Natural killer cell (primary cell): ENCODE data around the gene MCRS1. TPM values are rescaled to one million over a fixed set of nuclear protein-coding genes. Genes with fewer than 3 reads are reported as not detected.

ENCODE experiments used
- ATAC-seq, 3 donors: fragments of 150-1000 bp in 2 of 3; fragments of 200-7000 bp in 1 of 3; cut with Tn5 transposase; 1 replicate in 1 of 3; 2 replicates in 2 of 3; pipeline ENCODE4 v1.10.0; 2021; ENCODE audit warnings: mild to moderate bottlenecking in 2 of 3, moderate library complexity in 2 of 3
- DNase-seq, 2 donors: peaks; one replicate each; pipeline versions ENCODE4 v3.0.0 to v3.0.0-alpha.2; 2013 to 2021; ENCODE audit warnings: mixed read lengths in 1 of 2
- H3K27ac ChIP-seq: one replicate; pipeline ENCODE4 v1.5.1; 2013; ENCODE audit warnings: mild to moderate bottlenecking, low read length
- H3K27me3 ChIP-seq: one replicate; pipeline ENCODE4 v1.6.1; 2013; ENCODE audit warnings: low read length; ENCODE audit not compliant: control insufficient read depth, insufficient read depth
- H3K36me3 ChIP-seq: one replicate; pipeline ENCODE4 v1.6.1; 2013; ENCODE audit warnings: low read length; ENCODE audit not compliant: control insufficient read depth, insufficient read depth
- H3K4me1 ChIP-seq: one replicate; pipeline ENCODE4 v1.6.1; 2013; ENCODE audit warnings: low read length; ENCODE audit not compliant: control insufficient read depth, insufficient read depth
- H3K4me3 ChIP-seq: one replicate; pipeline ENCODE4 v1.5.1; 2013; ENCODE audit warnings: low read length
- H3K9me3 ChIP-seq: one replicate; pipeline ENCODE4 v1.6.1; 2013; ENCODE audit warnings: low read length; ENCODE audit not compliant: control insufficient read depth, insufficient read depth
- H3K27ac Mint-ChIP-seq, 2 donors: one replicate each; pipeline ENCODE4 v1.8.0; 2022; ENCODE audit warnings: mild to moderate bottlenecking in 2 of 2, mixed read lengths in 2 of 2, moderate library complexity in 1 of 2
- H3K27me3 Mint-ChIP-seq, 2 donors: one replicate each; pipeline ENCODE4 v1.8.0; 2022; ENCODE audit warnings: low read depth in 2 of 2, mixed read lengths in 2 of 2
- H3K36me3 Mint-ChIP-seq: one replicate; pipeline ENCODE4 v1.8.0; 2022; ENCODE audit warnings: mixed read lengths
- H3K4me1 Mint-ChIP-seq, 2 donors: one replicate each; pipeline ENCODE4 v1.8.0; 2022; ENCODE audit warnings: mixed read lengths in 2 of 2
- H3K4me3 Mint-ChIP-seq: one replicate; pipeline ENCODE4 v1.8.0; 2022; ENCODE audit warnings: mild to moderate bottlenecking, moderate library complexity, mixed read lengths
- H3K9me3 Mint-ChIP-seq, 2 donors: one replicate each; pipeline ENCODE4 v1.8.0; 2022; ENCODE audit warnings: mixed read lengths in 2 of 2
- WGBS: methylation state at CpG from one replicate; pipeline ENCODE4 v1.1.7; 2013; ENCODE audit warnings: missing lambda C conversion rate; ENCODE audit not compliant: insufficient coverage; 5-methylcytosine and 5-hydroxymethylcytosine counted together
- intact Hi-C: fragments of 100-400 bp; cut with micrococcal nuclease; formaldehyde crosslinking; loops from one replicate; pipeline ENCODE4 v1.14.2; 2022
- total RNA-seq, 4 donors: library from RNA; stranded (reverse); fragments of 120-200 nt in 1 of 4; gene quantifications; one replicate each; pipeline versions ENCODE4 v1.2.3 to v1.2.4, GENCODE V29; 2013 to 2022
- TF ChIP-seq, protein P1 (sequence below): fragments of 200-600 bp; IDR thresholded peaks from one replicate; pipeline ENCODE4 v1.8.0; 2022; ENCODE audit warnings: antibody characterized with exemption

The MCRS1 gene
- total RNA-seq, 3 donors from 2014 or later (not counting 1 experiment from before 2014, with no cell fraction given) = 78.4 to 96.5 (median 83.9) TPM

DNA sequence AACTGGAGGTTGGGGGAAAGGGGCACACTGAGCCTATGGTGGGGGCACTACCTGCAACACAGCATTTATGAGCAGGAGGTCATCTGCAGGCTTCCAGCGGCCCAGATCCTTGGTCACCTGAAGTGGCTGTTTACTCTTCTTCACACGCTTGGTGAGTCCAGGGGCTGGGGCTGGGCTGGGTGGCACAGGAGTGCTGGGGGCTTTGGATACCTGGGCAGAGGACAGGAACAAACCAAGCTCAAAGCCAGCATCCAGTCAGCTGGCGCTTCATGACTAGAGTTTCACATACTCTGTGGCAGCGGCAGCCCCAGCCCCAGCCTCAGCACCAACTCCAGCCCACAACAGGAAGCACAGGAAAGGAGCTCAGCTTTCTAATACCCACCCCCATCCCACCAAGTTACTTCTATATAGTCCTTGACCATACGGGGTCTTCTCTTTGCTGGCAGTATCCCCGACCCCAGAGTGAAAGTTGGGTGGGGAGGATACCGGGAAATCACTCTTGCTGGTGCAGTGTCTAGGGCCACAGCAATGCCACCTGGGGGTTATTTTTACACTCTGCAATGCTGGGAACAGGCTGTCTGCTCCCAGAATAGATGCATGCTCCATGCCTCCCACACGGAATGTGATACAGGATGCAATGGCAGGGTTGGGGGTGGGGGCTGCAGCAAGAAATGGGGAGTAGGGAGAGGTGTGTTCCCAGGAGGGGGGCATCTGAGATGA lies 3.1 kb downstream of the MCRS1 start:
- DNase-seq (no peak), ATAC-seq (no peak)
- Mint-ChIP-seq H3K36me3 (peaks cover 11% of the 10 kb centered on the region), H3K27ac (peak overlapping the region; percentile 38 to 75), H3K9me3 (no peaks in the 10 kb centered on the region), H3K4me1 (peaks cover 52 to 56% of the 10 kb centered on the region in 2 donors), H3K4me3 (peak overlapping the region; percentile 64), H3K27me3 (no peaks in the 10 kb centered on the region)
- Histone ChIP-seq H3K27ac (peak overlapping the region; percentile 8), H3K4me1 (peaks cover 62% of the 10 kb centered on the region), H3K4me3 (no peak overlapping the region), H3K36me3 (peaks cover 46% of the 10 kb centered on the region), H3K27me3 (no peaks in the 10 kb centered on the region), H3K9me3 (no peaks in the 10 kb centered on the region)
- intact Hi-C loops = no loop called here
- TF ChIP-seq, protein P1, sequence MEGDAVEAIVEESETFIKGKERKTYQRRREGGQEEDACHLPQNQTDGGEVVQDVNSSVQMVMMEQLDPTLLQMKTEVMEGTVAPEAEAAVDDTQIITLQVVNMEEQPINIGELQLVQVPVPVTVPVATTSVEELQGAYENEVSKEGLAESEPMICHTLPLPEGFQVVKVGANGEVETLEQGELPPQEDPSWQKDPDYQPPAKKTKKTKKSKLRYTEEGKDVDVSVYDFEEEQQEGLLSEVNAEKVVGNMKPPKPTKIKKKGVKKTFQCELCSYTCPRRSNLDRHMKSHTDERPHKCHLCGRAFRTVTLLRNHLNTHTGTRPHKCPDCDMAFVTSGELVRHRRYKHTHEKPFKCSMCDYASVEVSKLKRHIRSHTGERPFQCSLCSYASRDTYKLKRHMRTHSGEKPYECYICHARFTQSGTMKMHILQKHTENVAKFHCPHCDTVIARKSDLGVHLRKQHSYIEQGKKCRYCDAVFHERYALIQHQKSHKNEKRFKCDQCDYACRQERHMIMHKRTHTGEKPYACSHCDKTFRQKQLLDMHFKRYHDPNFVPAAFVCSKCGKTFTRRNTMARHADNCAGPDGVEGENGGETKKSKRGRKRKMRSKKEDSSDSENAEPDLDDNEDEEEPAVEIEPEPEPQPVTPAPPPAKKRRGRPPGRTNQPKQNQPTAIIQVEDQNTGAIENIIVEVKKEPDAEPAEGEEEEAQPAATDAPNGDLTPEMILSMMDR = no peak
- WGBS = 37% methylated on average over 8 of the region's 8 CpGs

DNA sequence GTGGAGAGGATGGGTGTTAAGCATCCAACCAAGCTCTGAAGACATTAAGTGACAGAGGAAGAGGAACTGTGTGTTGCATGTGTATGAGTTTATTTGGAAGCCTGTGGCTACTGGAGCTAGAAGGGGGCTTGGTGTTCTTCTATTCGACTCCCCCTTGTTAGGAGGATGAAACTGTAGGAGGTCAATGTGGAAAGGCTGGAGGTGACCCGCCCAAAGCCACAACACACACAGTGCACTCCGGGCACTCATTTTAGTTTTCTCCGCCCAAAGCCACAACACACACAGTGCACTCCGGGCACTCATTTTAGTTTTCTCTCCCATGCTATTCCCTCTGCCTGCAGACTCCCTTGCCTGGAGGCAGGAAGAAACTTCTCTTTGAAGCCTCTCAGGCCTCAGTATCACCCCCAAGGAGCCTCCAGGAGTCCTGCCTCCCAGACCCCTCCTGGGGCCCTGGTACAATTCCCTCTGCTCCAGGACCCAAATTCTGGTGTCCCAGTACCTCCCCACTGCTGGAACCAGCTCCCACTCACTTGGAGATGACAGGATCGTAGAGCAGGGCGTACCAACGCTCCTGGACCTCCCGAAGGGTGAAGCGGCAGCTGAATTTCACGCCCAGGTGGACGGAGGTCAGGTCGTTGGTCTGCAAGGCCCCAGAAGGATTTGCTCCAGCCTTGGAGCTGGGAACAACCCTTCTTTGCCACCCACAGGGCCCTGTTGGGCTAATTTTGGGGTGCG lies 3.8 kb downstream of the MCRS1 start:
- peaks cover 61% of the 10 kb centered on the region for H3K4me1 ChIP-seq
- no peak overlapping the region for H3K4me3 ChIP-seq
- H3K4me1 Mint-ChIP-seq = peaks cover 52 to 56% of the 10 kb centered on the region in 2 donors
- H3K36me3 Mint-ChIP-seq = peaks cover 11% of the 10 kb centered on the region
- H3K36me3 ChIP-seq = peaks cover 53% of the 10 kb centered on the region
- peak overlapping the region in 1 of 2 donors; percentile 75 for H3K27ac Mint-ChIP-seq
- H3K9me3 ChIP-seq = no peaks in the 10 kb centered on the region
- 78% methylated on average over 14 of the region's 14 CpGs for WGBS
- H3K27me3 Mint-ChIP-seq = no peaks in the 10 kb centered on the region
- H3K9me3 Mint-ChIP-seq = no peaks in the 10 kb centered on the region
- intact Hi-C loops = no loop called here
- peak overlapping the region; percentile 8 for H3K27ac ChIP-seq
- H3K4me3 Mint-ChIP-seq = peak overlapping the region; percentile 47
- TF ChIP-seq, protein P1 = no peak
- H3K27me3 ChIP-seq = no peaks in the 10 kb centered on the region
- no peak for ATAC-seq
- DNase-seq = no peak

DNA sequence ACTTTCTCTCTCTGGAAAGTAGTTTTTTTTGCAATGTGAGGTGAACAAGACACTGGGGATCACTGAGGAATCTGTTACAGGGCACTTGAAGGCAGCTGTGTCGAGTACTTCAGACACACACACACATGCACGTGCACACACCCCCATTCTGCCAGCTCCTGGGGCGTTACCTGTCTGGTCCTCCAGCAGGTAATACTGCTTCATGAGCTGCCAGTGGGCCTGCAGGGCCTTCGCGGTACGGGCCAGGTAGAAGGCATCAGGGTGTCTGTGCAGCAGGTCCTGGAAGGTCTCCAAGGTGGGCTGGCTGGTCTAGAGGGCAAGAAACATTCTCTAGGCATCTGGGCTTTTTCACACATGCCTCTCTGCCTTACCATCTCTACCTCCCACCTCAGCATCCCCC lies 5.1 kb downstream of the MCRS1 start:
- no peak overlapping the region for H3K27ac ChIP-seq
- Mint-ChIP-seq H3K9me3 (no peaks in the 10 kb centered on the region), H3K4me1 (peaks cover 41 to 44% of the 10 kb centered on the region in 2 donors), H3K27ac (no peak overlapping the region), H3K27me3 (no peaks in the 10 kb centered on the region), H3K4me3 (no peak overlapping the region), H3K36me3 (peaks cover 11% of the 10 kb centered on the region)
- intact Hi-C loops = no loop called here
- H3K4me3 ChIP-seq = no peak overlapping the region
- peaks cover 53% of the 10 kb centered on the region for H3K4me1 ChIP-seq
- H3K27me3 ChIP-seq = no peaks in the 10 kb centered on the region
- no peak for DNase-seq
- H3K36me3 ChIP-seq = peaks cover 65% of the 10 kb centered on the region
- ATAC-seq = no peak
- WGBS = 98% methylated on average over 6 of the region's 6 CpGs
- H3K9me3 ChIP-seq = no peaks in the 10 kb centered on the region
- TF ChIP-seq, protein P1 = no peak
